Calu3 (cell line): Measurements from ENCODE around the gene PRELID2. TPM values are rescaled to one million over a fixed set of nuclear protein-coding genes. Genes with fewer than 3 reads are reported as not detected.

ENCODE experiments used
- BruUV-seq: library from RNA; stranded (reverse); fragments of 400-500 nt; replicated peaks from 2 replicates; lab custom pipeline; 2021; lab: Mats Ljungman, UMichigan
- CTCF ChIA-PET: fragments of 300-600 bp; sonication (Branson Sonifier 250); formaldehyde crosslinking; loops from one replicate; lab custom pipeline; 2022; ENCODE audit warnings: antibody characterized with exemption; lab: Charles Lee
- DNase-seq: peaks from one replicate; pipeline ENCODE4 v3.0.0; 2022
- H3K27ac Mint-ChIP-seq: one replicate; pipeline ENCODE4 v1.8.0; 2022; ENCODE audit warnings: mixed read lengths; ENCODE audit not compliant: unreplicated experiment
- H3K27me3 Mint-ChIP-seq: one replicate; pipeline ENCODE4 v1.8.0; 2022; ENCODE audit warnings: mixed read lengths; ENCODE audit not compliant: unreplicated experiment
- H3K36me3 Mint-ChIP-seq: one replicate; pipeline ENCODE4 v1.8.0; 2022; ENCODE audit warnings: mild to moderate bottlenecking, moderate library complexity, mixed read lengths; ENCODE audit not compliant: insufficient read depth, unreplicated experiment
- H3K4me1 Mint-ChIP-seq: one replicate; pipeline ENCODE4 v1.8.0; 2022; ENCODE audit warnings: mild to moderate bottlenecking, low read depth, mixed read lengths; ENCODE audit not compliant: unreplicated experiment
- H3K4me3 Mint-ChIP-seq: one replicate; pipeline ENCODE4 v1.8.0; 2022; ENCODE audit warnings: mild to moderate bottlenecking, low read depth, moderate library complexity, mixed read lengths; ENCODE audit not compliant: unreplicated experiment
- H3K9me3 Mint-ChIP-seq: one replicate; pipeline ENCODE4 v1.8.0; 2022; ENCODE audit warnings: low read depth, mixed read lengths; ENCODE audit not compliant: unreplicated experiment
- CTCF ChIP-seq: fragments of 200-600 bp; IDR thresholded peaks from one replicate; pipeline ENCODE4 v1.8.0; 2022; ENCODE audit warnings: antibody characterized with exemption; ENCODE audit not compliant: unreplicated experiment
- intact Hi-C: fragments of 100-400 bp; cut with micrococcal nuclease; formaldehyde crosslinking; loops from one replicate; pipeline ENCODE4 v1.10.0; 2022; ENCODE audit not compliant: unreplicated experiment
- total RNA-seq: library from RNA; stranded (reverse); gene quantifications from 2 replicates; pipeline ENCODE4 v1.2.3, GENCODE V29; 2022

Gene PRELID2
- total RNA-seq, 1 experiment from 2014 or later: 33.4 TPM

- Mint-ChIP-seq H3K36me3 (no peaks in the 10 kb centered on the region), H3K27ac (no peak overlapping the region), H3K27me3 (no peaks in the 10 kb centered on the region), H3K4me1 (no peaks in the 10 kb centered on the region), H3K4me3 (no peak overlapping the region), H3K9me3 (no peaks in the 10 kb centered on the region)
- CTCF ChIA-PET: no interaction called here
- no peak for DNase-seq
- TF ChIP-seq CTCF: no peak
- BruUV-seq: no TSS peak
- intact Hi-C loops: no loop called here
These were observed 82.2 kb downstream of the PRELID2 start for GRCh38 chr5:145752947-145753346.

- TF ChIP-seq CTCF: no peak
- Mint-ChIP-seq H3K9me3 (no peaks in the 10 kb centered on the region), H3K36me3 (no peaks in the 10 kb centered on the region), H3K4me1 (no peaks in the 10 kb centered on the region), H3K27me3 (no peaks in the 10 kb centered on the region), H3K4me3 (no peak overlapping the region), H3K27ac (no peak overlapping the region)
- DNase-seq: no peak
- CTCF ChIA-PET: no interaction called here
- no TSS peak for BruUV-seq
- intact Hi-C loops: no loop called here
These were observed 82.6 kb downstream of the PRELID2 start for GRCh38 chr5:145752534-145752933.

- H3K27ac Mint-ChIP-seq: no peak overlapping the region
- no peaks in the 10 kb centered on the region for H3K36me3 Mint-ChIP-seq
- no TSS peak for BruUV-seq
- no peaks in the 10 kb centered on the region for H3K9me3 Mint-ChIP-seq
- H3K4me1 Mint-ChIP-seq: no peaks in the 10 kb centered on the region
- intact Hi-C loops: no loop called here
- TF ChIP-seq CTCF: no peak
- DNase-seq: no peak
- H3K27me3 Mint-ChIP-seq: no peaks in the 10 kb centered on the region
- CTCF ChIA-PET: no interaction called here
- no peak overlapping the region for H3K4me3 Mint-ChIP-seq
These were observed 84.9 kb downstream of the PRELID2 start for GRCh38 chr5:145750199-145750598.

GRCh38 chr5:145743396-145744061 lies 91.6 kb downstream of the PRELID2 start:
- no TSS peak for BruUV-seq
- Mint-ChIP-seq H3K4me1 (no peaks in the 10 kb centered on the region), H3K36me3 (no peaks in the 10 kb centered on the region), H3K4me3 (no peak overlapping the region), H3K27me3 (no peaks in the 10 kb centered on the region), H3K27ac (no peak overlapping the region), H3K9me3 (no peaks in the 10 kb centered on the region)
- no peak for TF ChIP-seq CTCF
- DNase-seq: no peak
- intact Hi-C loops: no loop called here
- CTCF ChIA-PET: no interaction called here
